Hepatocyte (in vitro differentiated cells): ENCODE measurements around the gene ADD1. TPM values are rescaled to one million over a fixed set of nuclear protein-coding genes. Genes with fewer than 3 reads are reported as not detected.

ENCODE experiments used
- DNase-seq: peaks from one replicate; pipeline ENCODE4 v3.0.0-alpha.2; 2016; ENCODE audit warnings: low spot score
- H2AFZ ChIP-seq: fragments of 200-600 bp; sonication (generic); 2 replicates; pipeline ENCODE4 v1.6.0; 2016; ENCODE audit warnings: antibody characterized with exemption, mild to moderate bottlenecking
- H3K27ac ChIP-seq: fragments of 200-600 bp; sonication (generic); 2 replicates; pipeline ENCODE4 v1.5.1; 2016; ENCODE audit warnings: mild to moderate bottlenecking
- H3K27me3 ChIP-seq: fragments of 200-600 bp; sonication (generic); 2 replicates; pipeline ENCODE4 v1.6.1; 2016
- H3K36me3 ChIP-seq: fragments of 200-600 bp; sonication (generic); replicated peaks from 2 replicates; pipeline ENCODE4 v1.5.1; 2016; ENCODE audit warnings: low read depth; ENCODE audit not compliant: insufficient read depth
- H3K4me1 ChIP-seq: fragments of 200-600 bp; sonication (generic); 2 replicates; pipeline ENCODE4 v1.5.1; 2016; ENCODE audit warnings: mild to moderate bottlenecking, moderate library complexity; ENCODE audit not compliant: insufficient read depth
- H3K4me2 ChIP-seq: fragments of 200-600 bp; sonication (generic); 2 replicates; pipeline ENCODE4 v1.6.0; 2016
- H3K4me3 ChIP-seq: fragments of 200-600 bp; sonication (generic); 2 replicates; pipeline ENCODE4 v1.5.1; 2016; ENCODE audit warnings: mild to moderate bottlenecking
- H3K79me2 ChIP-seq: fragments of 200-600 bp; sonication (generic); 2 replicates; pipeline ENCODE4 v1.6.0; 2017; ENCODE audit warnings: mild to moderate bottlenecking
- H3K9me2 ChIP-seq: fragments of 200-600 bp; sonication (generic); replicated peaks from 2 replicates; pipeline ENCODE4 v1.6.0; 2017; ENCODE audit warnings: mild to moderate bottlenecking; ENCODE audit not compliant: insufficient read depth
- H3K9me3 ChIP-seq: fragments of 200-600 bp; sonication (generic); 2 replicates; pipeline ENCODE4 v1.5.1; 2016; ENCODE audit warnings: low read depth, mild to moderate bottlenecking
- H4K20me1 ChIP-seq: fragments of 200-600 bp; sonication (generic); 2 replicates; pipeline ENCODE4 v1.6.0; 2016; ENCODE audit warnings: mild to moderate bottlenecking; ENCODE audit not compliant: insufficient read depth, poor library complexity, severe bottlenecking
- CTCF ChIP-seq: fragments of 200-600 bp; sonication (generic); IDR thresholded peaks from 2 replicates; pipeline ENCODE4 v1.5.1; 2016; ENCODE audit warnings: antibody characterized with exemption, mild to moderate bottlenecking; ENCODE audit not compliant: poor library complexity
- EZH2 ChIP-seq: fragments of 200-600 bp; sonication (generic); IDR thresholded peaks from 2 replicates; pipeline ENCODE4 v1.6.1; 2016; ENCODE audit warnings: antibody characterized with exemption, mild to moderate bottlenecking, borderline replicate concordance
- EZH2phosphoT487 ChIP-seq: fragments of 200-600 bp; sonication (generic); IDR thresholded peaks from one replicate; pipeline ENCODE4 v1.6.1; 2018; ENCODE audit warnings: antibody characterized with exemption, mild to moderate bottlenecking, low read depth, moderate library complexity; ENCODE audit not compliant: unreplicated experiment, severe bottlenecking
- WGBS: methylation state at CpG from one replicate; pipeline ENCODE4 v1.1.6; 2016; ENCODE audit warnings: low lambda C conversion rate; ENCODE audit errors: missing lambda C conversion rate; 5-methylcytosine and 5-hydroxymethylcytosine counted together
- polyA plus RNA-seq: library from polyadenylated mRNA; unstranded; fragments of >200 nt; fragmentation: Nextera tagmentation; extraction: Ambion mirVana; gene quantifications from 2 replicates; pipeline ENCODE4 v1.2.1, GENCODE V29; 2016
- total RNA-seq: library from RNA; depleted of rRNA; stranded (reverse); fragments of >200 nt; gene quantifications from 2 replicates; pipeline ENCODE4 v1.2.3, GENCODE V29; 2014

The ADD1 gene
- total and polyA plus RNA-seq, 2 experiments from 2014 or later = 179 to 208 TPM

- Histone ChIP-seq H2AFZ (no peak overlapping the region), H3K9me2 (no peaks in the 10 kb centered on the region), H3K36me3 (no peaks in the 10 kb centered on the region), H4K20me1 (no peaks in the 10 kb centered on the region), H3K4me3 (no peak overlapping the region), H3K79me2 (peaks cover 16% of the 10 kb centered on the region), H3K27me3 (no peaks in the 10 kb centered on the region), H3K27ac (no peak overlapping the region), H3K4me2 (no peak overlapping the region), H3K9me3 (no peaks in the 10 kb centered on the region), H3K4me1 (peaks cover 43% of the 10 kb centered on the region)
- no peak for TF ChIP-seq EZH2phosphoT487
- no peak for TF ChIP-seq EZH2
- no peak for TF ChIP-seq CTCF
- DNase-seq = no peak
- WGBS = 94% methylated on average over 12 of the region's 13 CpGs
These were observed 38.6 kb upstream of the ADD1 start for GRCh38 chr4:2804973-2805501.

DNA sequence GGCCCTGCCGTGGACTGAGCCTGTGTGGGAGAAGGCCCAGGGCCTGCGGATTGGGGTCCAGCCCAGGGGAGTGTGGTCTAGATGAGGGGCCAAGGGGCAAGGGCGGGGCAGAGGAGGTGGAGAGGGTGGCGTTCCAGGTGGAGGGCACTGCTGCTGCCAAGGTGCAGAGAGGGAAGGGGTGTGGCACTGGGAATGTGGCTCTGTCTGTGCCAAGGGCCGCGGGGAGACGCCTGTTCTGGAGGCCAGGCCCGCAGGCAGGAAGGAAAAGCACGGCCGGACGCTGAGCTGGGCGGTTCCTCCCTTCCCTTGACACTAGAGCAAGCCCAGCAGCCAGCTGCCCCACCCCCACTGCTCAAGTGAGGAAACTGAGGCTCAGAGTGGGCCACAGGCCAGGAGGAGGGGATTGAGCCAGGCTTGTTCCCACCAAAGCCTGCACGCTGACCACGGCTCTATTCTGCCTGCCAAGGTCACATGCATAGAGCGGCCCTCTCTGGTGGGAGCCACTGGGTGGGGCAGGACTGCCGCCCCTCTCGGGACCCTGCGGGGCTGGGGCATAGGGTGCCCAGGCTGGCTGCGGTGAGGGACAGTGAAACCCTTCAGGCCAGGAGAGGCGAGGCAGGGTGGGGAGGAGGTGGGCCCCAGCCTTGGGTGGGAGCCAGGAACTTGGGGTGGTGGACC lies 37.8 kb upstream of the ADD1 start:
- Histone ChIP-seq H3K4me3 (no peak overlapping the region), H3K9me3 (no peaks in the 10 kb centered on the region), H3K4me2 (no peak overlapping the region), H3K27me3 (no peaks in the 10 kb centered on the region), H3K79me2 (peaks cover 16% of the 10 kb centered on the region), H4K20me1 (no peaks in the 10 kb centered on the region), H3K36me3 (no peaks in the 10 kb centered on the region), H3K27ac (peak overlapping the region; percentile 34), H2AFZ (no peak overlapping the region), H3K9me2 (no peaks in the 10 kb centered on the region), H3K4me1 (peaks cover 35% of the 10 kb centered on the region)
- WGBS = 90% methylated on average over 18 of the region's 20 CpGs
- TF ChIP-seq EZH2phosphoT487 = no peak
- TF ChIP-seq CTCF = no peak
- TF ChIP-seq EZH2 = no peak
- DNase-seq = no peak

- Histone ChIP-seq H4K20me1 (no peaks in the 10 kb centered on the region), H3K79me2 (peaks cover 19% of the 10 kb centered on the region), H3K9me3 (no peaks in the 10 kb centered on the region), H3K9me2 (no peaks in the 10 kb centered on the region), H2AFZ (no peak overlapping the region), H3K4me3 (no peak overlapping the region), H3K4me2 (no peak overlapping the region), H3K27me3 (no peaks in the 10 kb centered on the region), H3K27ac (peak overlapping the region; percentile 34), H3K36me3 (no peaks in the 10 kb centered on the region), H3K4me1 (peaks cover 32% of the 10 kb centered on the region)
- TF ChIP-seq EZH2 = no peak
- no peak for TF ChIP-seq CTCF
- no peak for TF ChIP-seq EZH2phosphoT487
- WGBS = 74% methylated on average over 28 of the region's 28 CpGs
- no peak for DNase-seq
These were observed 37.0 kb upstream of the ADD1 start for GRCh38 chr4:2806390-2807355.
